PC-9 (cell line): ENCODE results near the gene BCL2L1.

Experiments
- EZH2 ChIP-seq: fragments of 200-600 bp; sonication (generic); IDR thresholded peaks from 2 replicates; pipeline ENCODE4 v1.8.0; 2017; ENCODE audit warnings: antibody characterized with exemption, low read depth
- TF ChIP-seq, protein P1 (sequence below): fragments of 200-600 bp; sonication (generic); conservative IDR thresholded peaks from 2 replicates; pipeline ENCODE4 v1.6.1; 2017; ENCODE audit warnings: mixed run types, antibody characterized with exemption, mild to moderate bottlenecking, moderate library complexity

DNA sequence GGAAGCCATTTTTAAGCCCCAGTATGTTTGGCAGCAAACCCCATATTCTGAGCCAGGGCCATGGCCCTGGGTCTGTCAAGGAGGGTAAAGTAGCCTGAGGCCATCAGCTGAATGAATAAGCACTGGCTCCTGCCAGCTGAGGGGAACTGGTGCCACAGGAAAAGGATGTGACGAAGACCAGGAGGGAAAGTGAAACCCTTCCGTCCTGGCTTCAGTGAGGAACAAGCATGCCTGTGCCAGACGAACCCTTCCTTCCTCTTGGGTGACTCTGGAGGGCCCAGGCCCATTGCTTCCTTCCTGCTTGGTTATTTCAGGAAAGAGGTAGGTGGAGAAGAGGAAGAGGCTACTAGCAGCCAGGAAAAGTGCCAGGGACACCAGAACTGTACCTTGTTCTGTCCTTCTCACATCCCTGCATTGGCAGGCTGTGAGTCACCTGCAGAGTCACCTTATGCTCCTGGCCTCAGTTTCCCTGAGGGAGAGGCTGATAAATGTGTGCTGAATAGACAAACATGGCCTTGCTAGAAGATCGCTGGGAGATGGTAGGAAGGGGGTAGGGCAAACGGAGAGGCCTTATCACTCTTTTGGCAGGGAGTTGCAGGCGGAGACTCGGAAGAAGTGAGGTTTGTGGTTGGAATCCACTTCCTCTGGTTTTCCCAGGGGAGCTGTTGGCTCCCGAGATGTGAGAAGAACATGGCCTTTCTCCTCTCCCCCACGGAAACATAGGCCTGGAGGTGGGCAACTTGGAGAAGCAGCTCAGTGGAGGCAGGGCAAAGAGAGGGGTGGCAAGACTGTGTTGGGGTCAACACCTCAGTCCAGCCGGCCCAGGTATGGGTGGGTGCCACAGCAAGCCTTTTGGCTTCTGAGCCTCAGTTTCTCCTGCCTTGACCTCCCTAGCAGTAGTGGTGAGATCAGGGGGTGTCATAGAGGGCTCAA lies 47.5 kb downstream of the BCL2L1 start:
- TF ChIP-seq, protein P1, sequence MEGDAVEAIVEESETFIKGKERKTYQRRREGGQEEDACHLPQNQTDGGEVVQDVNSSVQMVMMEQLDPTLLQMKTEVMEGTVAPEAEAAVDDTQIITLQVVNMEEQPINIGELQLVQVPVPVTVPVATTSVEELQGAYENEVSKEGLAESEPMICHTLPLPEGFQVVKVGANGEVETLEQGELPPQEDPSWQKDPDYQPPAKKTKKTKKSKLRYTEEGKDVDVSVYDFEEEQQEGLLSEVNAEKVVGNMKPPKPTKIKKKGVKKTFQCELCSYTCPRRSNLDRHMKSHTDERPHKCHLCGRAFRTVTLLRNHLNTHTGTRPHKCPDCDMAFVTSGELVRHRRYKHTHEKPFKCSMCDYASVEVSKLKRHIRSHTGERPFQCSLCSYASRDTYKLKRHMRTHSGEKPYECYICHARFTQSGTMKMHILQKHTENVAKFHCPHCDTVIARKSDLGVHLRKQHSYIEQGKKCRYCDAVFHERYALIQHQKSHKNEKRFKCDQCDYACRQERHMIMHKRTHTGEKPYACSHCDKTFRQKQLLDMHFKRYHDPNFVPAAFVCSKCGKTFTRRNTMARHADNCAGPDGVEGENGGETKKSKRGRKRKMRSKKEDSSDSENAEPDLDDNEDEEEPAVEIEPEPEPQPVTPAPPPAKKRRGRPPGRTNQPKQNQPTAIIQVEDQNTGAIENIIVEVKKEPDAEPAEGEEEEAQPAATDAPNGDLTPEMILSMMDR, result no peak
- TF ChIP-seq EZH2, result no peak
